Body of pancreas (tissue), 4 donors: ENCODE measurements around the gene HS3ST4. TPM values are rescaled to one million over a fixed set of nuclear protein-coding genes. Genes with fewer than 3 reads are reported as not detected.

Source experiments
- ATAC-seq: fragments of 150-250 bp; one replicate; pipeline ENCODE4 v1.9.1; 2016
- DNase-seq, 4 donors: peaks; one replicate each; pipeline ENCODE4 v3.0.0-alpha.2; 2019
- H3K27ac ChIP-seq, 4 donors: fragments of 200-600 bp; sonication (generic); 1 replicate in 3 of 4; 2 replicates in 1 of 4; pipeline versions ENCODE4 v1.5.1 to v1.6.1; 2016 to 2019; ENCODE audit warnings: mild to moderate bottlenecking in 1 of 4, mixed read lengths in 1 of 4, moderate library complexity in 1 of 4
- H3K27me3 ChIP-seq, 2 donors: fragments of 200-600 bp; sonication (generic); one replicate each; pipeline ENCODE4 v1.6.0; 2016; ENCODE audit warnings: mild to moderate bottlenecking in 1 of 2
- H3K36me3 ChIP-seq, 2 donors: fragments of 200-600 bp; sonication (generic); replicated peaks in 1 of 2; 2 replicates each; pipeline ENCODE4 v1.5.1; 2016; ENCODE audit warnings: low read depth in 2 of 2; ENCODE audit not compliant: insufficient read depth in 1 of 2
- H3K4me1 ChIP-seq: fragments of 200-600 bp; sonication (generic); one replicate; pipeline ENCODE4 v1.6.0; 2016
- H3K4me3 ChIP-seq, 2 donors: fragments of 200-600 bp; sonication (generic); 1 replicate in 1 of 2; 2 replicates in 1 of 2; pipeline ENCODE4 v1.5.1; 2016 to 2019
- H3K9me3 ChIP-seq, 3 donors: fragments of 200-600 bp; sonication (generic); 1 replicate in 2 of 3; 2 replicates in 1 of 3; pipeline ENCODE4 v1.5.1; 2016
- POLR2A ChIP-seq, 3 donors: fragments of 450-650 bp; IDR thresholded peaks; one replicate each; pipeline ENCODE4 v1.6.1; 2016; ENCODE audit warnings: antibody characterized with exemption in 3 of 3, mild to moderate bottlenecking in 2 of 3
- WGBS, 2 donors: methylation state at CpG; one replicate each; pipeline ENCODE4 v1.1.5; 2017; 5-methylcytosine and 5-hydroxymethylcytosine counted together
- intact Hi-C: fragments of 100-400 bp; cut with DNase I; formaldehyde crosslinking; loops from one replicate; pipeline ENCODE4 v1.15.1; 2023
- total RNA-seq, 2 donors: library from RNA; depleted of rRNA; stranded (reverse); fragments of >200 nt; gene quantifications; one replicate each; pipeline ENCODE4 v1.1.0, GENCODE V29; 2016
- TF ChIP-seq, protein P1 (sequence below), 7 experiments: fragments of 450-650 bp in 4 of 7; fragments of 200-600 bp in 3 of 7; sonication (generic) in 3 of 7; IDR thresholded peaks; one replicate each; pipeline ENCODE4 v1.5.1; 2016 to 2019; ENCODE audit warnings: antibody characterized with exemption in 7 of 7

Gene HS3ST4
- total RNA-seq, 2 donors from 2014 or later: not detected

DNA sequence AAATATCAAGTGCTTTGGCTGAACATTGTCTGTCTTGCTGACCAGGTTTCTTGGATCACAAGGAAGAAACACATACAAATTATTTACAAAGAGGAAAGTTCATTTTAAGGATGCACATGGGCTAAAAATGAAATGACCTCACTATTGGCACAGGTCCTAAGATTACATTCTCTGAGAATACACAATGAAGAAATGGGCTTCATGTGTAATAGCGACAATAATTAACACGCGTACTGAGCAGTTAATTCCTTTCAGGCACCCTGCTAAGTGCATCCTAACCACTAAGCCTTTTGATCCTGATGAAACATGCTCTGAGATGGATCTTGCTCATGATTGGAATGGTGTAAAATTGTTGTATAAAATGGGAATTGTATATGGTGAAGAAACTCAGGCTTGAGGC lies 429.0 kb downstream of the HS3ST4 start:
- TF ChIP-seq, protein P1, sequence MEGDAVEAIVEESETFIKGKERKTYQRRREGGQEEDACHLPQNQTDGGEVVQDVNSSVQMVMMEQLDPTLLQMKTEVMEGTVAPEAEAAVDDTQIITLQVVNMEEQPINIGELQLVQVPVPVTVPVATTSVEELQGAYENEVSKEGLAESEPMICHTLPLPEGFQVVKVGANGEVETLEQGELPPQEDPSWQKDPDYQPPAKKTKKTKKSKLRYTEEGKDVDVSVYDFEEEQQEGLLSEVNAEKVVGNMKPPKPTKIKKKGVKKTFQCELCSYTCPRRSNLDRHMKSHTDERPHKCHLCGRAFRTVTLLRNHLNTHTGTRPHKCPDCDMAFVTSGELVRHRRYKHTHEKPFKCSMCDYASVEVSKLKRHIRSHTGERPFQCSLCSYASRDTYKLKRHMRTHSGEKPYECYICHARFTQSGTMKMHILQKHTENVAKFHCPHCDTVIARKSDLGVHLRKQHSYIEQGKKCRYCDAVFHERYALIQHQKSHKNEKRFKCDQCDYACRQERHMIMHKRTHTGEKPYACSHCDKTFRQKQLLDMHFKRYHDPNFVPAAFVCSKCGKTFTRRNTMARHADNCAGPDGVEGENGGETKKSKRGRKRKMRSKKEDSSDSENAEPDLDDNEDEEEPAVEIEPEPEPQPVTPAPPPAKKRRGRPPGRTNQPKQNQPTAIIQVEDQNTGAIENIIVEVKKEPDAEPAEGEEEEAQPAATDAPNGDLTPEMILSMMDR (IDR thresholded peaks at IDR 0.05): no peak
- no peak for TF ChIP-seq POLR2A (IDR thresholded peaks at IDR 0.05)
- intact Hi-C loops: no loop called here
- Histone ChIP-seq H3K4me3 (no peak overlapping the region), H3K36me3 (no peaks in the 10 kb centered on the region), H3K27ac (no peak overlapping the region), H3K27me3 (no peaks in the 10 kb centered on the region), H3K4me1 (no peaks in the 10 kb centered on the region), H3K9me3 (no peaks in the 10 kb centered on the region)
- DNase-seq (no peak), ATAC-seq (no peak)
- 66 to 75% methylated on average over 3 of the region's 3 CpGs for WGBS, 2 donors

- Histone ChIP-seq H3K36me3 (no peaks in the 10 kb centered on the region), H3K9me3 (no peaks in the 10 kb centered on the region), H3K27ac (no peak overlapping the region), H3K4me3 (no peak overlapping the region), H3K4me1 (peaks cover 4% of the 10 kb centered on the region), H3K27me3 (no peaks in the 10 kb centered on the region)
- no peak for DNase-seq
- TF ChIP-seq, protein P1 (IDR thresholded peaks at IDR 0.05): no peak
- no peak for TF ChIP-seq POLR2A (IDR thresholded peaks at IDR 0.05)
- 35 to 40% methylated on average over 1 of the region's 1 CpG for WGBS, 2 donors
- no peak for ATAC-seq
- intact Hi-C loops: no loop called here
Observed at GRCh38 chr16:26128296-26128695, 436.5 kb downstream of the HS3ST4 start.

- Histone ChIP-seq H3K9me3 (no peaks in the 10 kb centered on the region), H3K4me3 (no peak overlapping the region), H3K27ac (no peak overlapping the region), H3K4me1 (peaks cover 5% of the 10 kb centered on the region), H3K27me3 (no peaks in the 10 kb centered on the region), H3K36me3 (no peaks in the 10 kb centered on the region)
- WGBS, 2 donors: 63 to 65% methylated on average over 9 of the region's 9 CpGs
- ATAC-seq: no peak
- intact Hi-C loops: no loop called here
- no peak for DNase-seq
- TF ChIP-seq, protein P1 (IDR thresholded peaks at IDR 0.05): no peak
- no peak for TF ChIP-seq POLR2A (IDR thresholded peaks at IDR 0.05)
Observed at GRCh38 chr16:26129997-26130396, 438.2 kb downstream of the HS3ST4 start.

GRCh38 chr16:26133416-26134093 lies 441.8 kb downstream of the HS3ST4 start:
- ATAC-seq: no peak
- DNase-seq: no peak
- 5 to 11% methylated on average over 5 of the region's 5 CpGs for WGBS, 2 donors
- Histone ChIP-seq H3K27ac (no peak overlapping the region), H3K4me3 (no peak overlapping the region), H3K4me1 (peaks cover 5% of the 10 kb centered on the region), H3K27me3 (no peaks in the 10 kb centered on the region), H3K36me3 (no peaks in the 10 kb centered on the region), H3K9me3 (no peaks in the 10 kb centered on the region)
- TF ChIP-seq, protein P1 (IDR thresholded peaks at IDR 0.05): no peak
- no peak for TF ChIP-seq POLR2A (IDR thresholded peaks at IDR 0.05)
- intact Hi-C loops: no loop called here

GRCh38 chr16:26134588-26134987 lies 442.8 kb downstream of the HS3ST4 start:
- H3K9me3 ChIP-seq: no peaks in the 10 kb centered on the region
- intact Hi-C loops: no loop called here
- H3K4me3 ChIP-seq: no peak overlapping the region
- no peaks in the 10 kb centered on the region for H3K27me3 ChIP-seq
- no peak for ATAC-seq
- no peak overlapping the region for H3K27ac ChIP-seq
- WGBS, 2 donors: 48 to 69% methylated on average over 2 of the region's 2 CpGs
- H3K36me3 ChIP-seq: no peaks in the 10 kb centered on the region
- H3K4me1 ChIP-seq: peaks cover 5% of the 10 kb centered on the region
- TF ChIP-seq, protein P1 (IDR thresholded peaks at IDR 0.05): no peak
- no peak for TF ChIP-seq POLR2A (IDR thresholded peaks at IDR 0.05)
- no peak for DNase-seq
